SK-N-SH (cell line): Measurements from ENCODE around the gene RHBDF2. TPM values are rescaled to one million over a fixed set of nuclear protein-coding genes. Genes with fewer than 3 reads are reported as not detected.

Experiments used
- CTCF ChIA-PET: fragments of 300-600, 350-600 bp; formaldehyde crosslinking; extraction: SDS; loops from one replicate; lab custom pipeline; 2021; lab: Yijun Ruan, JAX
- POLR2A ChIA-PET: fragments of 350-600 bp; sonication (Branson Sonifier 250); formaldehyde crosslinking; extraction: SDS; loops from one replicate; lab custom pipeline; 2020; ENCODE audit warnings: antibody characterized with exemption, inconsistent platforms; lab: Yijun Ruan, JAX
- DNase-seq: peaks from one replicate; pipeline ENCODE4 v3.0.0; 2012
- H2AFZ ChIP-seq: fragments of 200-600 bp; sonication (generic); 2 replicates; pipeline ENCODE4 v1.8.1; 2016; ENCODE audit warnings: antibody characterized with exemption, mild to moderate bottlenecking, low read depth
- H3F3A ChIP-seq: fragments of 200-600 bp; sonication (generic); replicated peaks from 2 replicates; pipeline ENCODE3; 2016; ENCODE audit warnings: antibody characterized with exemption, mild to moderate bottlenecking; ENCODE audit not compliant: insufficient read depth
- H3K27ac ChIP-seq, 2 experiments: fragments of 200-500 bp in 1 of 2; fragments of 200-600 bp in 1 of 2; sonication (Bioruptor generic) in 1 of 2; sonication (generic), shearing (Covaris generic) in 1 of 2; 2 replicates each; pipeline versions ENCODE4 v1.5.1 to v1.6.1; 2014 to 2016; ENCODE audit warnings: low read depth in 2 of 2, inconsistent platforms in 1 of 2, low read length in 1 of 2, mild to moderate bottlenecking in 1 of 2, mixed read lengths in 1 of 2
- H3K27me3 ChIP-seq: fragments of 200-600 bp; sonication (generic), shearing (Covaris generic); 2 replicates; pipeline ENCODE4 v1.6.1; 2016; ENCODE audit warnings: mixed run types; ENCODE audit not compliant: insufficient read depth
- H3K36me3 ChIP-seq, 2 experiments: fragments of 200-500 bp in 1 of 2; fragments of 200-600 bp in 1 of 2; sonication (Bioruptor generic) in 1 of 2; sonication (generic) in 1 of 2; replicated peaks in 1 of 2; 2 replicates each; pipeline versions ENCODE3 to v1.5.1; 2014 to 2016; ENCODE audit warnings: low read length in 1 of 2, mild to moderate bottlenecking in 1 of 2; ENCODE audit not compliant: insufficient read depth in 2 of 2, control insufficient read depth in 1 of 2
- H3K4me1 ChIP-seq, 2 experiments: fragments of 200-500 bp in 1 of 2; fragments of 200-600 bp in 1 of 2; sonication (Bioruptor generic) in 1 of 2; sonication (generic), shearing (Covaris generic) in 1 of 2; 2 replicates each; pipeline versions ENCODE4 v1.5.1 to v1.6.1; 2014 to 2016; ENCODE audit warnings: low read depth in 1 of 2, low read length in 1 of 2, mixed run types in 1 of 2; ENCODE audit not compliant: insufficient read depth in 2 of 2, control insufficient read depth in 1 of 2
- H3K4me2 ChIP-seq: fragments of 200-600 bp; sonication (generic), shearing (Covaris generic); 2 replicates; pipeline ENCODE4 v1.6.1; 2017; ENCODE audit warnings: mixed run types
- H3K4me3 ChIP-seq, 2 experiments: fragments of 200-500 bp in 1 of 2; fragments of 200-600 bp in 1 of 2; sonication (Bioruptor generic) in 1 of 2; sonication (generic), shearing (Covaris generic) in 1 of 2; 2 replicates each; pipeline versions ENCODE4 v1.5.1 to v1.8.1; 2014 to 2016; ENCODE audit warnings: low read depth in 2 of 2, inconsistent platforms in 1 of 2, low read length in 1 of 2, mild to moderate bottlenecking in 1 of 2, mixed read lengths in 1 of 2, moderate library complexity in 1 of 2
- H3K79me2 ChIP-seq: fragments of 200-600 bp; sonication (generic); 2 replicates; pipeline ENCODE4 v1.8.1; 2017; ENCODE audit warnings: mild to moderate bottlenecking; ENCODE audit not compliant: insufficient read depth
- H3K9ac ChIP-seq: fragments of 200-600 bp; sonication (generic); 2 replicates; pipeline ENCODE4 v1.6.1; 2017; ENCODE audit warnings: mixed run types
- H3K9me2 ChIP-seq: fragments of 200-600 bp; sonication (generic); 2 replicates; pipeline ENCODE4 v1.6.1; 2017; ENCODE audit warnings: mixed run types
- H3K9me3 ChIP-seq: fragments of 200-600 bp; sonication (generic); 2 replicates; pipeline ENCODE4 v1.6.1; 2017; ENCODE audit warnings: mixed run types, mild to moderate bottlenecking, moderate library complexity
- H4K20me1 ChIP-seq: fragments of 200-600 bp; sonication (generic); 2 replicates; pipeline ENCODE4 v1.6.1; 2017; ENCODE audit warnings: mild to moderate bottlenecking, mixed run types; ENCODE audit not compliant: insufficient read depth
- EP300 ChIP-seq, 2 experiments: IDR thresholded peaks; 2 replicates each; pipeline versions ENCODE4 v1.4.0 to v1.6.1; 2012; ENCODE audit warnings: borderline replicate concordance in 1 of 2, low read depth in 1 of 2, low read length in 1 of 2
- GATA2 ChIP-seq: sonication (generic); formaldehyde crosslinking; IDR thresholded peaks from 2 replicates; pipeline ENCODE4 v1.5.0; 2020; ENCODE audit warnings: mild to moderate bottlenecking, missing genetic modification reagents
- JUND ChIP-seq: IDR thresholded peaks from 2 replicates; pipeline ENCODE4 v1.4.0; 2012
- MEF2A ChIP-seq: IDR thresholded peaks from 2 replicates; pipeline ENCODE4 v1.4.0; 2012; ENCODE audit warnings: low read depth, borderline replicate concordance
- NFIC ChIP-seq: IDR thresholded peaks from 2 replicates; pipeline ENCODE4 v1.4.0; 2012; ENCODE audit warnings: borderline replicate concordance
- POLR2AphosphoS5 ChIP-seq: IDR thresholded peaks from 2 replicates; pipeline ENCODE4 v1.6.1; 2012; ENCODE audit warnings: low read depth, low read length
- RFX5 ChIP-seq: IDR thresholded peaks from 2 replicates; pipeline ENCODE4 v1.6.1; 2012; ENCODE audit warnings: mild to moderate bottlenecking, improper control_type of control experiment, low read length
- TEAD4 ChIP-seq: IDR thresholded peaks from 2 replicates; pipeline ENCODE4 v1.4.0; 2012; ENCODE audit warnings: mild to moderate bottlenecking, borderline replicate concordance; ENCODE audit not compliant: insufficient read depth
- WGBS: methylation state at CpG from one replicate; pipeline ENCODE4 v1.1.6; 2017; ENCODE audit warnings: low lambda C conversion rate; 5-methylcytosine and 5-hydroxymethylcytosine counted together
- polyA plus RNA-seq, 3 experiments: library from polyadenylated mRNA; depleted of rRNA; stranded (reverse); fragments of >200 nt; gene quantifications; 2 replicates each; pipeline ENCODE4 v1.2.3, GENCODE V29; 2012
- TF ChIP-seq, protein P1 (sequence below): IDR thresholded peaks from 2 replicates; pipeline ENCODE4 v1.6.1; 2012; ENCODE audit warnings: mild to moderate bottlenecking, low read depth, low read length, moderate library complexity

Gene RHBDF2
- polyA plus RNA-seq, 1 of the 3 experiments (the other 2 are of a cell fraction), result 16.1 TPM

DNA sequence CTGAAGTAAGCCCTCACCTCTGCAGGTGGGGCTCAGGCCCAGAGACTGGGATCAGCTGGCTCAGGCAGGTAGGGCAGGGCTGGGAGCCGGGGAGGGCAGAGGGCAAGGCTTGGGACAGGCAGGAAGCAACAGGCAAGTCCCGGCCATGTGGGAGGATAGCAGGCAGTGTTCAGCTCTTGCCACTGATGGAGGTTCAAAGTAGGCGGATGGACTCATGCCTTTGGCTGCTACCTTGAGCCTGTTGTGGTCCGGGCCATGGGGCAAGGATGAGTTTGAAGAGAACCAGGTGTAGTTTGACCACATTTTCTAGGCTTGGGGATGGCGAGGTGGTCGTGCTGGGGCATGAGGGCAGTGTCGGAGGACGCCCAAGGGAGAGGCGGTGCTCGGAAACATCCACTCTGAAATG lies 41.3 kb upstream of the RHBDF2 start (continued):
- TF ChIP-seq, protein P1, sequence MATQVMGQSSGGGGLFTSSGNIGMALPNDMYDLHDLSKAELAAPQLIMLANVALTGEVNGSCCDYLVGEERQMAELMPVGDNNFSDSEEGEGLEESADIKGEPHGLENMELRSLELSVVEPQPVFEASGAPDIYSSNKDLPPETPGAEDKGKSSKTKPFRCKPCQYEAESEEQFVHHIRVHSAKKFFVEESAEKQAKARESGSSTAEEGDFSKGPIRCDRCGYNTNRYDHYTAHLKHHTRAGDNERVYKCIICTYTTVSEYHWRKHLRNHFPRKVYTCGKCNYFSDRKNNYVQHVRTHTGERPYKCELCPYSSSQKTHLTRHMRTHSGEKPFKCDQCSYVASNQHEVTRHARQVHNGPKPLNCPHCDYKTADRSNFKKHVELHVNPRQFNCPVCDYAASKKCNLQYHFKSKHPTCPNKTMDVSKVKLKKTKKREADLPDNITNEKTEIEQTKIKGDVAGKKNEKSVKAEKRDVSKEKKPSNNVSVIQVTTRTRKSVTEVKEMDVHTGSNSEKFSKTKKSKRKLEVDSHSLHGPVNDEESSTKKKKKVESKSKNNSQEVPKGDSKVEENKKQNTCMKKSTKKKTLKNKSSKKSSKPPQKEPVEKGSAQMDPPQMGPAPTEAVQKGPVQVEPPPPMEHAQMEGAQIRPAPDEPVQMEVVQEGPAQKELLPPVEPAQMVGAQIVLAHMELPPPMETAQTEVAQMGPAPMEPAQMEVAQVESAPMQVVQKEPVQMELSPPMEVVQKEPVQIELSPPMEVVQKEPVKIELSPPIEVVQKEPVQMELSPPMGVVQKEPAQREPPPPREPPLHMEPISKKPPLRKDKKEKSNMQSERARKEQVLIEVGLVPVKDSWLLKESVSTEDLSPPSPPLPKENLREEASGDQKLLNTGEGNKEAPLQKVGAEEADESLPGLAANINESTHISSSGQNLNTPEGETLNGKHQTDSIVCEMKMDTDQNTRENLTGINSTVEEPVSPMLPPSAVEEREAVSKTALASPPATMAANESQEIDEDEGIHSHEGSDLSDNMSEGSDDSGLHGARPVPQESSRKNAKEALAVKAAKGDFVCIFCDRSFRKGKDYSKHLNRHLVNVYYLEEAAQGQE, result no peak
- TF ChIP-seq MEF2A, result no peak
- no peak for TF ChIP-seq GATA2 (CRISPR knock-in tag)
- TF ChIP-seq POLR2AphosphoS5, result no peak
- no peak for TF ChIP-seq TEAD4

DNA sequence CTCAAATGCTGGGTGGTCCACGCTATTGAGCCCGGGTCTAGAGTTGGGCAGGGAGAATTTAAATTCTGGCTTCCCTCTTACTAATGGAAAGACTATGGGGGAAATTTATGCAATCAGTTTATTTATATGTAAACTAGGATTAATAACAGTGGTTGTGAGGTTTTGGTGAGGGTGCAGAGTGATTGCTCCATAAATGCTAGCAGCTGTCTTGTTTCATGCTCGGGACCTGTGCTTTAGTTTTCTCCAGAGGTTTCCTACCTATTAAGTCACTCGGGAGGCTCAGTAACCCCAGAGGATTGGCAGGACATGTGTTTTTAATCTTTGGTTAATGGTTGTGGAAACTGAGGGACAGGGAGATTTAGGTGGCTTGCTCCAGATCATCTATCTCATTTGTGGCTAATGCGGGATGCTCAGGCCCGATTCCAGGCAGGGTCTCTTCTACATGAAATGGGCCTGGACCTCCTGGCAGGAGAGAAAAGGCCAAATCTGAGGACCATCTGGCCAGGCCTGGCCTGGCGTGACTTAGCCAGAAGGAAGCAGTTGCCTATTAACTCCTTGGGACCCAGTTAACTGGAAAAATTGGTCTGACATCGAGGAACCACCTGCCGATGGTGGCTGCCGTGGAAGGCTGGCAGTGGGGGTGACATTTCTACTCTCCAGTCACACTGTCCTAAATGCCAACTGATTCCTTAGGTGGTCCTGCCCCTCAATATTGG lies 40.7 kb upstream of the RHBDF2 start:
- CTCF ChIA-PET, result interaction anchor here (4.4 to 15.7 kb wide), 4 partner anchors 9 to 27 kb away, joined by 29 to 679 read pairs (median 194); partner anchors contain the start of gene CYGB
- Histone ChIP-seq H3K4me2 (no peak overlapping the region), H3K27me3 (peaks cover 31% of the 10 kb centered on the region)

More for the DNA sequence above, 40.7 kb upstream of the RHBDF2 start:
- Histone ChIP-seq H3F3A (peaks cover 4% of the 10 kb centered on the region), H3K4me1 (peaks cover 21 to 88% of the 10 kb centered on the region in 2 experiments), H3K9ac (no peak overlapping the region), H3K4me3 (no peak overlapping the region), H3K9me2 (no peaks in the 10 kb centered on the region), H4K20me1 (peaks cover 7% of the 10 kb centered on the region), H3K9me3 (no peaks in the 10 kb centered on the region), H3K27ac (peak overlapping the region in 1 of 2 experiments; percentile 99; a peak in 3 of 4 replicates), H3K36me3 (no peaks in the 10 kb centered on the region), H3K79me2 (no peaks in the 10 kb centered on the region), H2AFZ (no peak overlapping the region)
- no peak for DNase-seq
- POLR2A ChIA-PET, result interaction anchor here (0.9 kb wide), 1 partner anchor 94 kb away, joined by 3 read pairs; no protein-coding TSS in a partner anchor
- TF ChIP-seq GATA2 (CRISPR knock-in tag), result 0 out of 2 replicates have a peak, but pooled peaks have one; percentile 10
- no peak for TF ChIP-seq RFX5
- TF ChIP-seq JUND, result no peak
- no peak for TF ChIP-seq NFIC
- peak in 1 of 2 experiments; percentile 52; a peak in 2 of 4 replicates for TF ChIP-seq EP300 (IDR thresholded peaks at IDR 0.05; ENCODE audit: borderline replicate concordance in 1 of 2, low read depth in 1 of 2, low read length in 1 of 2)
- 83% methylated on average over 10 of the region's 10 CpGs for WGBS
